Natural killer cell treated with Interleukin-12 subunit alpha and Interleukin-12 subunit beta and Interleukin-15 and Interleukin-18, amount 100 ng/mL, for 72 hours (primary cell): ENCODE data around the gene SCN7A. TPM values are rescaled to one million over a fixed set of nuclear protein-coding genes. Genes with fewer than 3 reads are reported as not detected.
"Not testable (repeated sequence)": the region's sequence is repeated elsewhere in the genome, so short reads cannot be mapped to it uniquely, and the experiment has no call there.

Source experiments
- ATAC-seq, 2 donors: fragments of 150-1000 bp; cut with Tn5 transposase in 1 of 2; sonication (Bioruptor Pico), chemical (Tn5 transposase) in 1 of 2; 2 replicates each; pipeline ENCODE4 v1.10.0; 2021
- DNase-seq: peaks from one replicate; pipeline ENCODE4 v3.0.0; 2022; ENCODE audit warnings: low spot score
- H3K27ac Mint-ChIP-seq, 2 donors: 1 replicate in 1 of 2; 2 replicates in 1 of 2; pipeline ENCODE4 v1.8.0; 2022; ENCODE audit warnings: mixed read lengths in 2 of 2, mild to moderate bottlenecking in 1 of 2, moderate library complexity in 1 of 2
- H3K27me3 Mint-ChIP-seq, 2 donors: 1 replicate in 1 of 2; 2 replicates in 1 of 2; pipeline ENCODE4 v1.8.0; 2022; ENCODE audit warnings: mixed read lengths in 2 of 2
- H3K36me3 Mint-ChIP-seq: one replicate; pipeline ENCODE4 v1.8.0; 2022; ENCODE audit warnings: mixed read lengths
- H3K4me1 Mint-ChIP-seq, 2 donors: 1 replicate in 1 of 2; 2 replicates in 1 of 2; pipeline ENCODE4 v1.8.0; 2022; ENCODE audit warnings: low read depth in 2 of 2, mixed read lengths in 2 of 2, mild to moderate bottlenecking in 1 of 2
- H3K4me3 Mint-ChIP-seq: one replicate; pipeline ENCODE4 v1.8.0; 2022; ENCODE audit warnings: mixed read lengths
- H3K9me3 Mint-ChIP-seq: 2 replicates; pipeline ENCODE4 v1.8.0; 2022; ENCODE audit warnings: mixed read lengths
- total RNA-seq, 2 donors: library from RNA; stranded (reverse); gene quantifications; one replicate each; pipeline ENCODE4 v1.2.3, GENCODE V29; 2022

Gene SCN7A
- total RNA-seq, 2 donors from 2014 or later: not detected

- Mint-ChIP-seq H3K36me3 (no peaks in the 10 kb centered on the region), H3K9me3 (peaks cover 3% of the 10 kb centered on the region), H3K4me3 (no peak overlapping the region), H3K27ac (no peak overlapping the region), H3K27me3 (no peaks in the 10 kb centered on the region), H3K4me1 (no peaks in the 10 kb centered on the region)
- no peak for ATAC-seq
- no peak for DNase-seq
Measured at GRCh38 chr2:166436976-166437375, 57.1 kb downstream of the SCN7A start.

GRCh38 chr2:166436189-166436588 lies 57.9 kb downstream of the SCN7A start:
- Mint-ChIP-seq H3K27me3 (no peaks in the 10 kb centered on the region), H3K4me3 (no peak overlapping the region), H3K27ac (no peak overlapping the region), H3K9me3 (peaks cover 3% of the 10 kb centered on the region), H3K4me1 (no peaks in the 10 kb centered on the region), H3K36me3 (no peaks in the 10 kb centered on the region)
- DNase-seq (no peak), ATAC-seq (no peak)

- H3K4me3 Mint-ChIP-seq: no peak overlapping the region
- no peaks in the 10 kb centered on the region for H3K4me1 Mint-ChIP-seq
- H3K27me3 Mint-ChIP-seq: no peaks in the 10 kb centered on the region
- H3K27ac Mint-ChIP-seq: no peak overlapping the region
- peaks cover 1% of the 10 kb centered on the region for H3K9me3 Mint-ChIP-seq
- ATAC-seq: no peak
- H3K36me3 Mint-ChIP-seq: no peaks in the 10 kb centered on the region
- no peak for DNase-seq
Measured at GRCh38 chr2:166434491-166434890, 59.6 kb downstream of the SCN7A start.

GRCh38 chr2:166433457-166433856 lies 60.6 kb downstream of the SCN7A start:
- DNase-seq (no peak), ATAC-seq (no peak)
- H3K4me1 Mint-ChIP-seq: no peaks in the 10 kb centered on the region
- no peaks in the 10 kb centered on the region for H3K27me3 Mint-ChIP-seq
- H3K27ac Mint-ChIP-seq: no peak overlapping the region
- H3K9me3 Mint-ChIP-seq: no peaks in the 10 kb centered on the region
- H3K36me3 Mint-ChIP-seq: no peaks in the 10 kb centered on the region
- no peak overlapping the region for H3K4me3 Mint-ChIP-seq

DNA sequence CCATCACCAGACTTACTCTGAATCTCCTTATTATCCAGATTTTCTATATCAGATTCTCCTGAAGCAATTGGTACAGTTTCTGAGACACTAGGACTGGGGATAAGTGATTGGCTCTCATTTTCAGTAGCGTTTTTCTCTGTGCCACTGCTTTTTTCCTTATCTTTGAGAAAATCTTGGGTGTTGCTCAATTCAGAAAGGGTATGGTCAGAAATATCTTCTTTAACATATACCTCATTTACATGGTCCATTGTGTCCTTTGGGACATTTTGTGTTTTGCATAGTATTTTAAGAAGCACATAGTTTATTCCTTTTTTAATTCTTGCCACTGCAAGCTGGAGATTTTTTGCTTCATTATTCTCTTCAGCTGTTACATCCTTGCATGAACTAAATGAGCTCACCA lies 61.7 kb downstream of the SCN7A start:
- Mint-ChIP-seq H3K27ac (no peak overlapping the region), H3K27me3 (no peaks in the 10 kb centered on the region), H3K9me3 (no peaks in the 10 kb centered on the region), H3K36me3 (no peaks in the 10 kb centered on the region), H3K4me3 (no peak overlapping the region), H3K4me1 (no peaks in the 10 kb centered on the region)
- no peak for DNase-seq
- ATAC-seq: no peak

GRCh38 chr2:166424841-166425240 lies 69.2 kb downstream of the SCN7A start:
- Mint-ChIP-seq H3K4me3 (no peak overlapping the region), H3K4me1 (no peaks in the 10 kb centered on the region), H3K9me3 (peaks cover 7% of the 10 kb centered on the region), H3K27ac (no peak overlapping the region), H3K27me3 (no peaks in the 10 kb centered on the region), H3K36me3 (no peaks in the 10 kb centered on the region)
- no peak for DNase-seq
- ATAC-seq: no peak

GRCh38 chr2:166419616-166419934 lies 74.5 kb downstream of the SCN7A start:
- Mint-ChIP-seq H3K27me3 (no peaks in the 10 kb centered on the region), H3K9me3 (peaks cover 9% of the 10 kb centered on the region), H3K4me1 (no peaks in the 10 kb centered on the region), H3K4me3 (no peak overlapping the region), H3K36me3 (no peaks in the 10 kb centered on the region), H3K27ac (no peak overlapping the region)
- DNase-seq (no peak), ATAC-seq (no peak)

GRCh38 chr2:166418853-166419615 lies 75.0 kb downstream of the SCN7A start:
- Mint-ChIP-seq H3K36me3 (no peaks in the 10 kb centered on the region), H3K4me1 (no peaks in the 10 kb centered on the region), H3K9me3 (peaks cover 9% of the 10 kb centered on the region), H3K27me3 (no peaks in the 10 kb centered on the region), H3K4me3 (no peak overlapping the region), H3K27ac (no peak overlapping the region)
- DNase-seq (no peak), ATAC-seq (no peak)

- no peaks in the 10 kb centered on the region for H3K36me3 Mint-ChIP-seq
- H3K4me1 Mint-ChIP-seq: no peaks in the 10 kb centered on the region
- H3K9me3 Mint-ChIP-seq: peaks cover 9% of the 10 kb centered on the region
- ATAC-seq: no peak
- H3K27me3 Mint-ChIP-seq: no peaks in the 10 kb centered on the region
- no peak overlapping the region for H3K4me3 Mint-ChIP-seq
- no peak for DNase-seq
- no peak overlapping the region for H3K27ac Mint-ChIP-seq
Measured at GRCh38 chr2:166417669-166418068, 76.4 kb downstream of the SCN7A start.

- peaks cover 4% of the 10 kb centered on the region for H3K9me3 Mint-ChIP-seq
- ATAC-seq (no peak), DNase-seq (no peak)
- no peaks in the 10 kb centered on the region for H3K36me3 Mint-ChIP-seq
- H3K27me3 Mint-ChIP-seq: no peaks in the 10 kb centered on the region
- H3K4me1 Mint-ChIP-seq: no peaks in the 10 kb centered on the region
- H3K27ac Mint-ChIP-seq: no peak overlapping the region
- H3K4me3 Mint-ChIP-seq: no peak overlapping the region
Measured at GRCh38 chr2:166413255-166413654, 80.8 kb downstream of the SCN7A start.

GRCh38 chr2:166411473-166412230 lies 82.4 kb downstream of the SCN7A start:
- no peaks in the 10 kb centered on the region for H3K36me3 Mint-ChIP-seq

DNA sequence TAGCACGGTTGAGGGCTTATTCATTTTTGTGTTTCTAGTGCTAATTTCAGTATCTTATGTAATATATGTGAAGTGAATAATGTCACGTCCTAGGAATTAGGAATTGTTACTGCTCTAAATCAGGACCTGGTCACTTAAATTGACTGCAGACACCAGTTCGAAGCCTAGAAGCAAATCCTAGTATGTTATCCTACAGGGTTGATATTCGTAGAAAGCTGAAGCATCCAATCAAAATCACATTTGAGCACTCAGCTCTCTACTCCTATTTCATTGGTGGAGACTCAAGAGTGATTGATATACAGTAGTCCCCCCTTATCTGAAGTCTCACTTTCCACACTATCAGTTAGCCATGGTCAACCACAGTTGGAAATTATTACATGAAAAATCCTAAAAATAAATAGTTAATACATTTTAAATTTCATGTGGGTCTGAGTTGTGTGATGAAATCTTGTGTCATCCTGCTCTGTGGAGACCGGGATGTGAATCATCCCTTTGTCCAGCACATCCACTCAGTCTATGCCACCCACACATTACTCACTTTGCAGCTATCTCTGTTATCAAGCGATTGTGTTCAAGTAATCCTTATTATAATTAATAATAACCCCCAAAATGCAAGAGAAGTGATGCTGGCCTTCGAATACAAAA lies 83.1 kb downstream of the SCN7A start:
- H3K27me3 Mint-ChIP-seq: no peaks in the 10 kb centered on the region
- ATAC-seq: no peak
- DNase-seq: no peak
- H3K4me3 Mint-ChIP-seq: no peak overlapping the region
- no peak overlapping the region for H3K27ac Mint-ChIP-seq
- peaks cover 3% of the 10 kb centered on the region for H3K9me3 Mint-ChIP-seq
- no peaks in the 10 kb centered on the region for H3K36me3 Mint-ChIP-seq
- no peaks in the 10 kb centered on the region for H3K4me1 Mint-ChIP-seq

More at GRCh38 chr2:166411473-166412230, 82.4 kb downstream of the SCN7A start:
- no peak overlapping the region for H3K4me3 Mint-ChIP-seq
- H3K9me3 Mint-ChIP-seq: peaks cover 3% of the 10 kb centered on the region
- no peaks in the 10 kb centered on the region for H3K27me3 Mint-ChIP-seq
- H3K4me1 Mint-ChIP-seq: no peaks in the 10 kb centered on the region
- no peak for ATAC-seq
- no peak for DNase-seq
- no peak overlapping the region for H3K27ac Mint-ChIP-seq

- H3K4me1 Mint-ChIP-seq, H3K27me3 Mint-ChIP-seq, H3K27ac Mint-ChIP-seq, H3K4me3 Mint-ChIP-seq, DNase-seq, H3K9me3 Mint-ChIP-seq, H3K36me3 Mint-ChIP-seq, ATAC-seq: not testable (repeated sequence)
Measured at GRCh38 chr2:166407746-166408145, 86.3 kb downstream of the SCN7A start.

DNA sequence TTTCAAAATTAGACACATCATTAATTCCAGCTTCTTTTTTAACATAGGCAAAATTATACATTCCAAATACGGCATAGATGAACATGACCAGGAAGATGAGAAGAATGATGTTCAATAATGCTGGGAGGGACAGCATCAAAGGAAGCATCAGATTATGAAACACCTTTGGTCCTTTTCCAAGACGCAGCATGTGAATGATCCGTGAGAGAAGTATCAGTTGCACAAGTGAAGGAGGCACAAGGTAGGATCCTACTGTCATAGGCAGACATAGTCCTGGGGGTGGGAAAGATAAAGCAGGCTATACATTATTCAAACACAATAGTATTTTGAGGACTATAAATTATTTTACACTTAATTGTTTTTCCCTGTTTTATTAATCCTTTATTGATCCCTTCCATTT lies 87.7 kb downstream of the SCN7A start:
- Mint-ChIP-seq H3K27ac (no peak overlapping the region), H3K27me3 (no peaks in the 10 kb centered on the region), H3K4me1 (no peaks in the 10 kb centered on the region), H3K9me3 (peaks cover 3% of the 10 kb centered on the region), H3K4me3 (no peak overlapping the region), H3K36me3 (no peaks in the 10 kb centered on the region)
- DNase-seq (no peak), ATAC-seq (no peak)
